ENCODE measurements around the gene ISYNA1. TPM values are rescaled to one million over a fixed set of nuclear protein-coding genes. Genes with fewer than 3 reads are reported as not detected.

Gene ISYNA1
- total and polyA plus RNA-seq, 2 experiments from 2014 or later: 191 to 208 TPM

- TF ChIP-seq EZH2phosphoT487 (IDR thresholded peaks at IDR 0.05; ENCODE audit: unreplicated experiment) (no peak), NANOG (IDR thresholded peaks at IDR 0.05; ENCODE audit: borderline replicate concordance) (no peak), ZNF114 (CRISPR knock-in tag; IDR thresholded peaks at IDR 0.05) (no peak), ZNF331 (CRISPR knock-in tag; IDR thresholded peaks at IDR 0.05; ENCODE audit: low read depth) (no peak), CREB1 (CRISPR knock-in tag; IDR thresholded peaks at IDR 0.05; ENCODE audit: low read depth) (no peak), STAT1 (IDR thresholded peaks at IDR 0.05; ENCODE audit: unreplicated experiment) (no peak), POLR2AphosphoS5 (IDR thresholded peaks at IDR 0.05; ENCODE audit: low read depth) (no peak), EZH2 (IDR thresholded peaks at IDR 0.05; ENCODE audit: low read depth, unreplicated experiment) (no peak), CTCF (conservative IDR thresholded peaks at IDR 0.05; ENCODE audit: low read depth in 2 of 2) (no peak), JUNB (IDR thresholded peaks at IDR 0.05; ENCODE audit: unreplicated experiment) (no peak)
Measured at GRCh38 chr19:18428173-18428786, 9.7 kb downstream of the ISYNA1 start (continued).

DNA sequence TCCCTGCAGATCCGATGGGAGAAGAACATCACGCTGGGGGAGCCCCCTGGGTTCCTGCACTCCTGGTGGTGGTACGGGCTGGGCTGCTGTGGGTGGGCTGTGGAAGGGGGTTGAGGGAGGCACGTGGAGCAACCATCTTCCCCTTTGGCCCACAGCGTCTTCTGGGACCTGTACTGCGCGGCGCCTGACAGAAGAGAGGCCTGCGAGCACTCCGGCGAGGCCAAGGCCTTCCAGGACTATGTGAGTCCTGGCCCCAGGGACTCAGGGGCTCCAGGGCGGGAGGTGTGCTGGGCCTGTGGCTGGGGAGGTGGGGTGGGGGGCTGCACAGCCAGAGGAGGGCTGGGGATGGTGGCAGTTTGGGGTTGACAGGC, 10.2 kb downstream of the ISYNA1 start:
- H3K4me3 Mint-ChIP-seq: no peak overlapping the region
- peaks cover 39% of the 10 kb centered on the region; the same call in 1 of the 2 replicates for H3K4me1 ChIP-seq (ENCODE audit: insufficient read depth)

More for the DNA sequence above, 10.2 kb downstream of the ISYNA1 start:
- DNase-seq (ENCODE audit: low spot score) (no peak), ATAC-seq (no peak)
- H3K4me1 Mint-ChIP-seq: peaks cover 30% of the 10 kb centered on the region
- Histone ChIP-seq H3K27ac (ENCODE audit: low read depth) (no peak overlapping the region), H2AFZ (no peak overlapping the region), H3K27me3 (ENCODE audit: insufficient read depth) (no peaks in the 10 kb centered on the region), H3K79me2 (replicated peaks; ENCODE audit: insufficient read depth) (no peaks in the 10 kb centered on the region), H3K9me2 (ENCODE audit: insufficient read depth) (no peaks in the 10 kb centered on the region), H3F3A (replicated peaks; ENCODE audit: low read depth) (peaks cover 3% of the 10 kb centered on the region; the same call in 1 of the 2 replicates), H3K36me3 (ENCODE audit: insufficient read depth) (no peaks in the 10 kb centered on the region), H3K4me3 (no peak overlapping the region), H3K4me2 (no peak overlapping the region), H4K20me1 (replicated peaks; ENCODE audit: insufficient read depth) (peaks cover 6% of the 10 kb centered on the region; the same call in 1 of the 2 replicates)
- no peak for TF ChIP-seq EZH2phosphoT487 (IDR thresholded peaks at IDR 0.05; ENCODE audit: unreplicated experiment)
- no peak for TF ChIP-seq EZH2 (IDR thresholded peaks at IDR 0.05; ENCODE audit: low read depth, unreplicated experiment)
- TF ChIP-seq, protein P1, sequence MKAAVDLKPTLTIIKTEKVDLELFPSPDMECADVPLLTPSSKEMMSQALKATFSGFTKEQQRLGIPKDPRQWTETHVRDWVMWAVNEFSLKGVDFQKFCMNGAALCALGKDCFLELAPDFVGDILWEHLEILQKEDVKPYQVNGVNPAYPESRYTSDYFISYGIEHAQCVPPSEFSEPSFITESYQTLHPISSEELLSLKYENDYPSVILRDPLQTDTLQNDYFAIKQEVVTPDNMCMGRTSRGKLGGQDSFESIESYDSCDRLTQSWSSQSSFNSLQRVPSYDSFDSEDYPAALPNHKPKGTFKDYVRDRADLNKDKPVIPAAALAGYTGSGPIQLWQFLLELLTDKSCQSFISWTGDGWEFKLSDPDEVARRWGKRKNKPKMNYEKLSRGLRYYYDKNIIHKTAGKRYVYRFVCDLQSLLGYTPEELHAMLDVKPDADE (IDR thresholded peaks at IDR 0.05): no peak
- TF ChIP-seq CREB1 (CRISPR knock-in tag; IDR thresholded peaks at IDR 0.05; ENCODE audit: low read depth): no peak
- no peak for TF ChIP-seq ZNF114 (CRISPR knock-in tag; IDR thresholded peaks at IDR 0.05)
- no peak for TF ChIP-seq REST (IDR thresholded peaks at IDR 0.05; ENCODE audit: unreplicated experiment)
- no peak for TF ChIP-seq NANOG (IDR thresholded peaks at IDR 0.05; ENCODE audit: borderline replicate concordance)
- no peaks in the 10 kb centered on the region for H3K36me3 Mint-ChIP-seq (ENCODE audit: low read depth)
- H3K27me3 Mint-ChIP-seq (ENCODE audit: insufficient read depth, low read depth, poor library complexity): peaks cover 12% of the 10 kb centered on the region
- no peaks in the 10 kb centered on the region for H3K9me3 Mint-ChIP-seq
- H3K27ac Mint-ChIP-seq: no peak overlapping the region
